GM23338 (cell line): ENCODE data around the gene WBP1. TPM values are rescaled to one million over a fixed set of nuclear protein-coding genes. Genes with fewer than 3 reads are reported as not detected.
"Not testable (repeated sequence)": the region's sequence is repeated elsewhere in the genome, so short reads cannot be mapped to it uniquely, and the experiment has no call there.

Experiments
- ATAC-seq: fragments of 200-7000 bp; cut with Tn5 transposase; 3 replicates; pipeline ENCODE4 v1.9.1; 2020
- DNase-seq: peaks from one replicate; pipeline ENCODE4 v3.0.0-alpha.2; 2015; ENCODE audit warnings: low spot score
- H2AFZ ChIP-seq: fragments of 200-600 bp; sonication (generic); 2 replicates; pipeline ENCODE4 v1.8.0; 2016; ENCODE audit warnings: antibody characterized with exemption, mild to moderate bottlenecking, moderate library complexity
- H3F3A ChIP-seq: fragments of 200-600 bp; sonication (generic); replicated peaks from 2 replicates; pipeline ENCODE4 v1.8.0; 2017; ENCODE audit warnings: antibody characterized with exemption, mixed run types, low read depth
- H3K27ac ChIP-seq: fragments of 200-600 bp; sonication (generic); 2 replicates; pipeline ENCODE4 v1.6.1; 2016; ENCODE audit warnings: low read depth
- H3K27me3 ChIP-seq: fragments of 200-600 bp; sonication (generic); 2 replicates; pipeline ENCODE4 v1.8.0; 2016; ENCODE audit warnings: mild to moderate bottlenecking, mixed run types, moderate library complexity; ENCODE audit not compliant: insufficient read depth
- H3K36me3 ChIP-seq: fragments of 200-600 bp; sonication (generic); 2 replicates; pipeline ENCODE4 v1.8.0; 2016; ENCODE audit warnings: mild to moderate bottlenecking; ENCODE audit not compliant: insufficient read depth
- H3K4me1 ChIP-seq: fragments of 200-600 bp; sonication (generic); 2 replicates; pipeline ENCODE4 v1.8.0; 2016; ENCODE audit warnings: mild to moderate bottlenecking, moderate library complexity; ENCODE audit not compliant: insufficient read depth
- H3K4me2 ChIP-seq: fragments of 200-600 bp; sonication (generic); 2 replicates; pipeline ENCODE4 v1.7.1; 2017; ENCODE audit warnings: mixed run types
- H3K4me3 ChIP-seq: fragments of 200-600 bp; sonication (generic); 2 replicates; pipeline ENCODE4 v1.6.1; 2016; ENCODE audit warnings: mixed run types
- H3K79me2 ChIP-seq: fragments of 200-600 bp; sonication (generic); replicated peaks from 2 replicates; pipeline ENCODE4 v1.8.0; 2017; ENCODE audit warnings: mild to moderate bottlenecking; ENCODE audit not compliant: insufficient read depth
- H3K9me2 ChIP-seq: fragments of 200-600 bp; sonication (generic); 2 replicates; pipeline ENCODE4 v1.8.0; 2017; ENCODE audit not compliant: insufficient read depth
- H4K20me1 ChIP-seq: fragments of 200-600 bp; sonication (generic); replicated peaks from 2 replicates; pipeline ENCODE4 v1.8.0; 2017; ENCODE audit warnings: mild to moderate bottlenecking; ENCODE audit not compliant: insufficient read depth
- H3K27ac Mint-ChIP-seq: 2 replicates; pipeline ENCODE4 v1.8.0; 2020; ENCODE audit warnings: inconsistent platforms, mild to moderate bottlenecking, moderate library complexity, mixed read lengths
- H3K27me3 Mint-ChIP-seq: 3 replicates; pipeline ENCODE4 v1.8.0; 2022; ENCODE audit warnings: low read depth, mild to moderate bottlenecking, moderate library complexity, mixed read lengths, inconsistent platforms; ENCODE audit not compliant: insufficient read depth, poor library complexity
- H3K36me3 Mint-ChIP-seq: 3 replicates; pipeline ENCODE4 v1.8.0; 2021; ENCODE audit warnings: low read depth, mild to moderate bottlenecking, inconsistent platforms, moderate library complexity, mixed read lengths
- H3K4me1 Mint-ChIP-seq: 3 replicates; pipeline ENCODE4 v1.8.0; 2020; ENCODE audit warnings: mild to moderate bottlenecking, inconsistent platforms, mixed read lengths
- H3K4me3 Mint-ChIP-seq: 3 replicates; pipeline ENCODE4 v1.8.0; 2021; ENCODE audit warnings: moderate library complexity, mild to moderate bottlenecking, inconsistent platforms, mixed read lengths
- H3K9me3 Mint-ChIP-seq: 3 replicates; pipeline ENCODE4 v1.8.0; 2020; ENCODE audit warnings: moderate library complexity, mild to moderate bottlenecking, inconsistent platforms, mixed read lengths
- CREB1 ChIP-seq: fragments of 250-450 bp; sonication (Bioruptor Pico); IDR thresholded peaks from 2 replicates; pipeline ENCODE4 v1.5.0; 2020; ENCODE audit warnings: low read depth, mild to moderate bottlenecking, moderate library complexity
- ETS1 ChIP-seq: IDR thresholded peaks from 2 replicates; pipeline ENCODE4 v1.6.1; 2016; ENCODE audit warnings: antibody characterized with exemption
- EZH2 ChIP-seq: fragments of 200-600 bp; sonication (generic); IDR thresholded peaks from one replicate; pipeline ENCODE4 v1.8.0; 2017; ENCODE audit warnings: antibody characterized with exemption, mild to moderate bottlenecking, low read depth; ENCODE audit not compliant: unreplicated experiment
- NANOG ChIP-seq: IDR thresholded peaks from 2 replicates; pipeline ENCODE4 v1.6.1; 2016; ENCODE audit warnings: antibody characterized with exemption, borderline replicate concordance
- POLR2AphosphoS5 ChIP-seq: IDR thresholded peaks from 2 replicates; pipeline ENCODE4 v1.6.1; 2016; ENCODE audit warnings: antibody characterized with exemption, low read depth
- REST ChIP-seq: IDR thresholded peaks from one replicate; pipeline ENCODE4 v1.6.1; 2018; ENCODE audit warnings: antibody characterized with exemption; ENCODE audit not compliant: unreplicated experiment
- STAT1 ChIP-seq: IDR thresholded peaks from one replicate; pipeline ENCODE4 v1.6.1; 2016; ENCODE audit warnings: antibody characterized with exemption; ENCODE audit not compliant: unreplicated experiment
- ZNF114 ChIP-seq: fragments of 250-450 bp; sonication (Bioruptor Pico); IDR thresholded peaks from 2 replicates; pipeline ENCODE4 v1.5.0; 2020; ENCODE audit warnings: mild to moderate bottlenecking, moderate library complexity
- ZNF331 ChIP-seq: fragments of 250-450 bp; sonication (Bioruptor Pico); IDR thresholded peaks from 2 replicates; pipeline ENCODE4 v1.5.0; 2020; ENCODE audit warnings: low read depth, mild to moderate bottlenecking, moderate library complexity
- ZNF462 ChIP-seq: fragments of 250-450 bp; sonication (Bioruptor Pico); IDR thresholded peaks from 2 replicates; pipeline ENCODE4 v1.5.0; 2020; ENCODE audit warnings: mild to moderate bottlenecking, moderate library complexity
- polyA plus RNA-seq: library from polyadenylated mRNA; unstranded; fragments of >200 nt; fragmentation: Nextera tagmentation; extraction: Ambion mirVana; gene quantifications from 2 replicates; pipeline ENCODE4 v1.2.1, GENCODE V29; 2016
- total RNA-seq: library from RNA; depleted of rRNA; stranded (reverse); fragments of >200 nt; shearing (Covaris generic); gene quantifications from 2 replicates; pipeline ENCODE4 v1.2.3, GENCODE V29; 2014

The WBP1 gene
- total and polyA plus RNA-seq, 2 experiments from 2014 or later = 53.0 to 64.4 TPM

DNA sequence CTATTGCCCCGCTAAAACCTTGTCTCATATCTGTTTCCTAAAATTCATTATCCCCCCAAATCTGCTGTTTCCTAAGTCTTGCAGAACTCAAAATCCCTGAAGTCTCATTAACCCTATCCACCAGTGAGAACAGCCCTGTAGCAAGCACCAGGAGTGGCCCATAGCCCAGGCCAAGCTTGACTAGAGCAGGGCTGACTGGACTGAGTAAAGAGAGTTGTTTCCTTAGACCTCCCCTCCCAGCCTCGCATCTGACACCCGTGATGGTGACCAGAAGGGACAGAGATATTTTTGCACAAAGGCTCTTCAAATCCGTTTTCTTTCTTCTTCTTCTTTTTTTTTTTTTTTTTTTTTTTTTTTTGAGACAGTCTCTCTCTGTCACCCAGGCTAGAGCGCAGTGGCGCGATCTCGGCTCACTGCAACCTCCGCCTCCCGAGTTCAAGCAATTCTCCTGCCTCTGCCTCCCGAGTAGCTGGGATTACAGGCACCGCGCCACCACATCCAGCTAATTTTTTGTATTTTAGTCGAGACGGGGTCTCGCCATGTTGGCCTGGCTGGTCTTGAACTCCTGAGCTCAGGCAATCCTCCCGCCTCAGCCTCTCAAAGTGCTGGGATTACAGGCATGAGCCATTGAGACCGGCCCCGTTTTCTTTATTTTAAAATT, 37.7 kb upstream of the WBP1 start:
- not testable (repeated sequence) for H3K27ac Mint-ChIP-seq

GRCh38 chr2:74421221-74421870, 36.9 kb upstream of the WBP1 start, which contains the start of the genes C2orf81 and WDR54:
Gene C2orf81, minus strand, starts transcription at chr2:74421619. Its CDS starts 59 bp downstream, at chr2:74421560.
Gene WDR54, plus strand, starts transcription at chr2:74421730. Its CDS starts 424 bp downstream, at chr2:74422154.
- DNase-seq = peak; percentile 96
- H4K20me1 ChIP-seq = no peaks in the 10 kb centered on the region; the same call in 1 of the 2 replicates
- no peaks in the 10 kb centered on the region for H3K79me2 ChIP-seq
- Mint-ChIP-seq H3K9me3 (no peaks in the 10 kb centered on the region), H3K27ac (peak within 1 kb of the TSS; percentile 95), H3K4me1 (peaks cover 17% of the 10 kb centered on the region), H3K27me3 (peaks cover 46% of the 10 kb centered on the region), H3K36me3 (peaks cover 15% of the 10 kb centered on the region), H3K4me3 (peak within 1 kb of the TSS; percentile 95)
- H3K27me3 ChIP-seq = peaks cover 17% of the 10 kb centered on the region
- H2AFZ ChIP-seq = peak within 1 kb of the TSS; percentile 98
- H3F3A ChIP-seq = peaks cover 8% of the 10 kb centered on the region; the same call in 1 of the 2 replicates
- peak; percentile 86 for ATAC-seq
- H3K9me2 ChIP-seq = no peaks in the 10 kb centered on the region
- H3K4me3 ChIP-seq = peak within 1 kb of the TSS; percentile 82
- H3K4me1 ChIP-seq = peaks cover 7% of the 10 kb centered on the region
- H3K27ac ChIP-seq = peak within 1 kb of the TSS; percentile 91
- peak within 1 kb of the TSS; percentile 87 for H3K4me2 ChIP-seq
- no peaks in the 10 kb centered on the region for H3K36me3 ChIP-seq
- TF ChIP-seq ZNF462 (CRISPR knock-in tag) (no peak), REST (no peak), NANOG (no peak), ZNF331 (CRISPR knock-in tag) (no peak), CREB1 (CRISPR knock-in tag) (peak; percentile 26), POLR2AphosphoS5 (peak; percentile 80), ETS1 (peak; percentile 51; the same call in 1 of the 2 replicates), EZH2 (no peak), ZNF114 (CRISPR knock-in tag) (no peak), STAT1 (no peak)

More for the DNA sequence above, 37.7 kb upstream of the WBP1 start:
- Mint-ChIP-seq H3K4me3 (peak overlapping the region; percentile 95), H3K4me1 (peaks cover 23% of the 10 kb centered on the region), H3K27me3 (peaks cover 48% of the 10 kb centered on the region)
- not testable (repeated sequence) for H3F3A ChIP-seq, H4K20me1 ChIP-seq, H3K9me2 ChIP-seq, H3K79me2 ChIP-seq, H3K9me3 Mint-ChIP-seq, H3K36me3 ChIP-seq, H3K27ac ChIP-seq, DNase-seq, ATAC-seq, H2AFZ ChIP-seq, H3K36me3 Mint-ChIP-seq
- Histone ChIP-seq H3K27me3 (peaks cover 25% of the 10 kb centered on the region), H3K4me1 (peaks cover 12% of the 10 kb centered on the region), H3K4me2 (peak overlapping the region; percentile 87), H3K4me3 (peak overlapping the region; percentile 82)
